C4-2B (cell line): ENCODE results near the gene THBS2.
"Not testable (repeated sequence)": the region's sequence is repeated elsewhere in the genome, so short reads cannot be mapped to it uniquely, and the experiment has no call there.

ENCODE experiments used
- H3K27ac ChIP-seq: fragments of 450-650 bp; 2 replicates; pipeline ENCODE4 v1.5.1; 2017
- ZFX ChIP-seq: fragments of 450-650 bp; IDR thresholded peaks from 2 replicates; pipeline ENCODE4 v1.6.1; 2017
- TF ChIP-seq, protein P1 (sequence below): fragments of 450-650 bp; conservative IDR thresholded peaks from 2 replicates; pipeline ENCODE4 v1.5.1; 2017; ENCODE audit warnings: mild to moderate bottlenecking

Gene THBS2

DNA sequence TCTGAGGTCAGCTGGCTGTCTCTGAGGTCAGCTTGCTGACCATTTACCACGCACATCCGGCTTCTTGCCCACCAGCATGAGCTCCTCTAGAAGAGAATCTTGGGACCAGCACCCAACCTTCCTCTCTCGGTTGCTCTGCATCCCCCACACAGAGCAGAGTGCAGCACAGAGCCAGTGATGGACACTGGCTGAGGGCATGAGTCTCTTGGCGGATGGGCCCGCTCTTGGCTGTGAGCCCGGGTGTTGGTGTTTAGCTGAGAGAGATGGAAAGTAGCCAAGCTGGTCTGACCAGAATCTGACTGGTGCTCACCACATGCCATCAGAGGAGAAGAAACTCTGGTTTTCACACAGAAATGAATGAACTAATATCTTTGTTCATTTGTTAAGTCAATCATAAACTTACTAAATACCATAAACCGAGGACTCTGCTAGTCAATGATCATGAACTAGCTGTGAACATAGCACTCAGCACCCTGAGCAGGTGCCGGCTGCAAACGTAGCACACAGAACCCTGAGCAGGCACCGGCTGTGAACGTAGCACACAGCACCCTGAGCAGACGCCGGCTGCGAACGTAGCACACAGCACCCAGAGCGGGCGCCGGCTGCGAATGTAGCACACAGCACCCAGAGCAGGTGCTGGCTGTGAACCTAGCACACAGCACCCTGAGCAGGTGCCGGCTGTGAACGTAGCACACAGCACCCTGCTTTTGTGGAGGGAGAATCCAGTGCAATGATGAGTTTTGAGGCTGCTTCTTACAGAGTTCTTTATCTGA, 10.4 kb upstream of the THBS2 start:
- TF ChIP-seq, protein P1, sequence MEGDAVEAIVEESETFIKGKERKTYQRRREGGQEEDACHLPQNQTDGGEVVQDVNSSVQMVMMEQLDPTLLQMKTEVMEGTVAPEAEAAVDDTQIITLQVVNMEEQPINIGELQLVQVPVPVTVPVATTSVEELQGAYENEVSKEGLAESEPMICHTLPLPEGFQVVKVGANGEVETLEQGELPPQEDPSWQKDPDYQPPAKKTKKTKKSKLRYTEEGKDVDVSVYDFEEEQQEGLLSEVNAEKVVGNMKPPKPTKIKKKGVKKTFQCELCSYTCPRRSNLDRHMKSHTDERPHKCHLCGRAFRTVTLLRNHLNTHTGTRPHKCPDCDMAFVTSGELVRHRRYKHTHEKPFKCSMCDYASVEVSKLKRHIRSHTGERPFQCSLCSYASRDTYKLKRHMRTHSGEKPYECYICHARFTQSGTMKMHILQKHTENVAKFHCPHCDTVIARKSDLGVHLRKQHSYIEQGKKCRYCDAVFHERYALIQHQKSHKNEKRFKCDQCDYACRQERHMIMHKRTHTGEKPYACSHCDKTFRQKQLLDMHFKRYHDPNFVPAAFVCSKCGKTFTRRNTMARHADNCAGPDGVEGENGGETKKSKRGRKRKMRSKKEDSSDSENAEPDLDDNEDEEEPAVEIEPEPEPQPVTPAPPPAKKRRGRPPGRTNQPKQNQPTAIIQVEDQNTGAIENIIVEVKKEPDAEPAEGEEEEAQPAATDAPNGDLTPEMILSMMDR = no peak
- TF ChIP-seq ZFX = no peak
- H3K27ac ChIP-seq = no peak overlapping the region

DNA sequence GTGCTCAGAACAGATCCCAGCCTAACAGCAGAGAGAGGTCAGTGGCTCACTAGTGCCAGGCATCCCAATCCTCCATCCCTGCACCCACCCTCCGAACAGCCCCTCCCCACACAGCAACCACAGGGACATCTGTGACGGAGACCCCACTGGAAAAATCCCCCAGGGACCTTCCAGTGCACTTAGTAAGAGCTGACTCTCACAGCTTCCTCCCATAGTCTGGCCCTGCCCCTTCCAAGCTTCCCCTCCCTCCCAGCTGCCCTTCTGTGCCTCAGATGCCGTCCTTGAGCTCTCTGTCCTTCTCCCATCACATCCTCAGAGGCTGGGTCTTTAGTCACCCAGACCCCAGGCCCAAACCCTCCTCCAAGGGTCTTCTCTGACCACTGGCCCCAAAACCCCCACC, 9.7 kb upstream of the THBS2 start:
- TF ChIP-seq ZFX = no peak
- TF ChIP-seq, protein P1 = no peak
- H3K27ac ChIP-seq = no peak overlapping the region

DNA sequence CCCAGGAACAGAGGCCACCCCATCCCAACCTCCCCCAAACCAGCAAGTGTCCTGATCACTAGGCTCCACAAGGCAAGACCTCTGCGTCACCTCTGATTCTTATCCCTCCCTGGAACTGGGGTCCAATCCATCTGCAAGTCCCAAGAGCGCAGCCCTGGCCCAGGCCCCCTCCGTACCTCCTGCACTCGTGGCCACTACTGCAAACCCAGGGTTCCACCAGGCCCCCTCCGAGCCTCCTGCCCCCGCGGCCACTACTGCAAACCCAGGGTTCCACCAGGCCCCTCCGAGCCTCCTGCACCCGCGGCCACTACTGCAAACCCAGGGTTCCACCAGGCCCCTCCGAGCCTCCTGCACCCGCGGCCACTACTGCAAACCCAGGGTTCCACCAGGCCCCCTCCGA, 9.0 kb upstream of the THBS2 start:
- not testable (repeated sequence) for H3K27ac ChIP-seq

DNA sequence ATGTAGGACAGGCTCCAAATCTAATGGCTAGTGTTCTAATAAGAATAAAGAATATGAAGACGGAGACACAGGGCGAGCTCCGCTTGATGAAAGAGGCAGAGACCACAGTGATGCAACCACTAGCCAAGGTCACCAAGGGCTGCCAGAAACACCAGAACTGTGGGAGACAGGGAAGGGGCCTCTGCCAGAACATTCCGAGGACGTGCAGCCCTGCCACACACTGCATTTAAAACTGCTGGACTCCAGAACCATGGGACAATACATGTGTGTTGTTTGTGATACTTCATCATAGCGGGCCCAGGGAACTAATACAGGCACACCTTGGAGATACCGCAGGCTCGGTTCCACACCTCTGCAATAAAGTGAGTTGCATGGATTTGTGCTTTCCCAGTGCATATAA, 2.9 kb upstream of the THBS2 start:
- no peak for TF ChIP-seq ZFX
- TF ChIP-seq, protein P1 = no peak
- H3K27ac ChIP-seq = no peak overlapping the region

DNA sequence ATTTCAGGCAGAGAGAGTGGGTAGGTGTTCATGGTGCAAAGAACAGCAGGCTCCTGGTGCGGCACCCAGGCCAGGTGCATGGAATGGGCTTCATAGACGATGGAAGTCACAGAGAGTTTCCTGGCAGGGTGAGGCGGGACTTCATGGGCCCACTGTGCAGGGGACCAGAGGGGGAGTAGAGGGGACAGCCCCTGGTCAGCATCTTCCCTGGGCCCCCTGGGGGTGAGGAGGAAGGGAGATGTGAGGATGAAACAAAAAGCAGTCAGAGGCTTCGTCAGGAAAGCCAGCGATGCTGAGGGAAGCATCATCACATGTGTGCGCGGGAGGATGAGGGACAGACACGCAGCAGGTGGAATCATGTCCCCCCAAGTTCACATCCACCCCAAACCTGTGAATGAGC, 2.4 kb upstream of the THBS2 start:
- TF ChIP-seq, protein P1 = no peak
- no peak for TF ChIP-seq ZFX
- no peak overlapping the region for H3K27ac ChIP-seq

DNA sequence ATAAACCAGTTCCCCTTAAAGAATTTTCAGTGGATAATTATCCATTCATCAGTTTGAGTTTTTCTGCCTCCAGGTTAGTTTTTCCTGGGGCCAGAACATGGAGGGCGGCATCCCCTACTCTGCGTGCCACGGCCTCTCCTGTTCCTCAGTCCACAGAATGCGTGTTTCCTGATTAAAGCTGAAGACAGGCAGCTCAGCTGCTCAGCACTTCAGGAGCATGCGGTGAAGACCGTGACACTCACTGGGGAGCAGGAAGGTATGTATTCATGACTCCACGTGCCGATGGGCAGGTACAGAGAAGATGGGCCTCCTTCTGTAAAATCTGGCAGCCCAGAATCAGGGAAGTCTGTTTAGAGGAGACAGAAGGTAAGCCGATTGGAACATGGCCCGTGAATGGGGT, 2.0 kb upstream of the THBS2 start:
- TF ChIP-seq, protein P1 = no peak
- TF ChIP-seq ZFX = no peak
- no peak overlapping the region for H3K27ac ChIP-seq

DNA sequence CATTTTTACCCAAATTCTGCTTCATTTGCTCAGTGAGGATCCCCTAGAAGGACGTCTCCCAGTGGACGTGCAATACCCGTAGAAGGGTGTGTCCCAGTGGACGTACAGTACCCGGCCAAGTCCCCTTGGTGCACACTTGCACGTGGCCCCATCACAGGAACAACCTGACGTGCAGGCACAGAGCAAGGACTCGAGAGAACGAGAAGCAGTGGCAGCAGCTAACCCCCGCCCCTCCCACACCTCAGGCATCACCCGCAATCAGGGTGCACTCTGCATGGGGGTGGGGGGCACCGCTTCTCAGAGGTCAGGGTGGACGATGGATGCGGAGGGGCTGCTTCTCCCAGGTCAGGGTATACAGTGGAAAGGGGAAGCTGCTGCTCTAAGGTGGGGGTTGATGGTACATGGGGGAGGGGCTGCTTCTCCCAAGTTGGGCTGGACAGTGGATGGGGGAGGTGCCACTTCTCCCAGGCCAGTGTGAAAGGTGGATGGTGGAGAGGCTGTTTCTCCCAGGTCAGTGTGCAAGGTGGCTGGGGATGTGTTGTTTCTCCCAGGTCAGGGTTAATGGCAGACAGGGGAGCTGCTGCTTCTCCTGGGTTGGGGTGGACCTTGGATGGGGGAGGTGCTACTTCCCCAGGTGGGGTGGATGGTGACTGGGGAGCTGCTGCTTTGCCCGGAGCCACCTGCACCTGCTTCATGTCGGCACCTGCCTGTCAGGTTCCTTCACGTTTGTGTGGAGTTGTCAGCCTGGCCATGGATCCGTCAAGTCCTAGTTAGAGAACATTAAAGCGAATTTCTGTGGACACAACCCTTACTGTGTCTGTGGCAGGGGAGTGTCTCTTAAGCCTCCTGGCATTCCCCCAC, 1.0 kb upstream of the THBS2 start:
- TF ChIP-seq, protein P1 = no peak
- no peak for TF ChIP-seq ZFX
- no peak overlapping the region for H3K27ac ChIP-seq
